Psoas muscle (tissue), 8 donors: ENCODE measurements around the gene REELD1. TPM values are rescaled to one million over a fixed set of nuclear protein-coding genes. Genes with fewer than 3 reads are reported as not detected.

ENCODE experiments used
- ATAC-seq, 4 donors: fragments of 200-7000 bp; cut with Tn5 transposase; one replicate each; pipeline ENCODE4 v1.9.1; 2020; ENCODE audit warnings: moderate library complexity in 3 of 4, mild to moderate bottlenecking in 2 of 4
- DNase-seq, 2 donors: peaks; one replicate each; pipeline ENCODE4 v3.0.0-alpha.2; 2020
- H3K27ac ChIP-seq: fragments of 200-600 bp; one replicate; pipeline ENCODE4 v1.8.0; 2022
- H3K27me3 ChIP-seq, 3 donors: fragments of 200-600 bp in 1 of 3; one replicate each; pipeline versions ENCODE4 v1.6.1 to v1.8.0; 2013 to 2022; ENCODE audit warnings: low read length in 2 of 3, mild to moderate bottlenecking in 2 of 3, moderate library complexity in 1 of 3; ENCODE audit not compliant: insufficient read depth in 3 of 3
- H3K36me3 ChIP-seq, 2 donors: fragments of 200-600 bp in 1 of 2; one replicate each; pipeline versions ENCODE4 v1.6.1 to v1.8.0; 2013 to 2022; ENCODE audit warnings: low read depth in 1 of 2, mild to moderate bottlenecking in 1 of 2, moderate library complexity in 1 of 2; ENCODE audit not compliant: insufficient read depth in 1 of 2
- H3K4me1 ChIP-seq: fragments of 200-600 bp; one replicate; pipeline ENCODE4 v1.8.0; 2022
- H3K4me3 ChIP-seq: fragments of 200-600 bp; one replicate; pipeline ENCODE4 v1.8.0; 2022; ENCODE audit warnings: mild to moderate bottlenecking
- H3K9me3 ChIP-seq: fragments of 200-600 bp; one replicate; pipeline ENCODE4 v1.8.0; 2022
- WGBS, 3 donors: extraction: QIAGEN DNeasy Blood & Tissue Kit; methylation state at CpG; one replicate each; pipeline versions ENCODE4 v1.1.6 to v1.1.7; 2013; 5-methylcytosine and 5-hydroxymethylcytosine counted together
- intact Hi-C, 2 donors: fragments of 100-400 bp; cut with DNase I; formaldehyde crosslinking; loops; one replicate each; pipeline versions ENCODE4 v1.11.0 to v1.14.2; 2022
- polyA plus RNA-seq, 3 donors: library from polyadenylated mRNA; stranded (reverse); fragments of 200-250 nt; gene quantifications; one replicate each; pipeline ENCODE4 v1.2.3, GENCODE V29; 2013
- total RNA-seq, 4 donors: library from RNA; stranded (reverse); fragmentation: NEBNext Ultra II Directional in 2 of 4; extraction: Animal tissue kit (Norgen Biotek cat#: 25700) in 2 of 4; gene quantifications; one replicate each; pipeline versions ENCODE4 v1.2.1 to v1.2.4, GENCODE V29; 2021 to 2023
- TF ChIP-seq, protein P1 (sequence below): fragments of 200-600 bp; IDR thresholded peaks from one replicate; pipeline ENCODE4 v1.8.0; 2022; ENCODE audit warnings: antibody characterized with exemption
- donor health status: healthy with polysubstance abuse.
- donor health status: DM: no; HTN: no; CAD: no; lungs with moderate emphysema.
- donor health status: Bipolar disorder and iron deficiency.
- donor health status: healthy.
- donor health status: DM: yes; HTN: yes; CAD: no.
- donor health status: DM: no; HTN: no; CAD: no.
- donor health status: DM: no; HTN: no; CAD: no.
- donor health status: DM: yes; HTN: yes; CAD: no.

The REELD1 gene
- total and polyA plus RNA-seq, 7 donors, result 0.03 to 0.46 (median 0.10) TPM; not detected in 4

DNA sequence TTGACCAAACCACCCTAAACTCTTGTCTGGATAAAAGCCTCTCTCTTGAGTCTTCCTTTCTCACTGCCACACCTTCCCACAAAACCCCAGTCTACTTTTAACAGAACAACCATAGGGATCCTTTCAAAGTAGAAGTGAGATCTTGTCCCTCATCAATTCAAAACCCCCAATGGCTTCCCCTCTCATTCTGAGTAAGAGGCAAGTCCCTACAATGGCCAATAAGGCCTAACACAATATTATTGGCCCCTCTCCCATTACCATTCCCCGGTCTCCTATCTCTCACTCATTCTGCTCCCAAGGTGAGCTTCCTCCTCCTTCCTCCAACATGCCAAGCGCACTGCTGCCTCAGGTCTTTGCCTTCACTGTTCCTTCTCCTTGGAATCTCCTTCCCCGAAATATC lies 57.1 kb downstream of the REELD1 start:
- Histone ChIP-seq H3K9me3 (no peaks in the 10 kb centered on the region), H3K27me3 (no peaks in the 10 kb centered on the region), H3K36me3 (no peaks in the 10 kb centered on the region), H3K4me1 (no peaks in the 10 kb centered on the region), H3K27ac (no peak overlapping the region), H3K4me3 (no peak overlapping the region)
- no peak for ATAC-seq
- TF ChIP-seq, protein P1, sequence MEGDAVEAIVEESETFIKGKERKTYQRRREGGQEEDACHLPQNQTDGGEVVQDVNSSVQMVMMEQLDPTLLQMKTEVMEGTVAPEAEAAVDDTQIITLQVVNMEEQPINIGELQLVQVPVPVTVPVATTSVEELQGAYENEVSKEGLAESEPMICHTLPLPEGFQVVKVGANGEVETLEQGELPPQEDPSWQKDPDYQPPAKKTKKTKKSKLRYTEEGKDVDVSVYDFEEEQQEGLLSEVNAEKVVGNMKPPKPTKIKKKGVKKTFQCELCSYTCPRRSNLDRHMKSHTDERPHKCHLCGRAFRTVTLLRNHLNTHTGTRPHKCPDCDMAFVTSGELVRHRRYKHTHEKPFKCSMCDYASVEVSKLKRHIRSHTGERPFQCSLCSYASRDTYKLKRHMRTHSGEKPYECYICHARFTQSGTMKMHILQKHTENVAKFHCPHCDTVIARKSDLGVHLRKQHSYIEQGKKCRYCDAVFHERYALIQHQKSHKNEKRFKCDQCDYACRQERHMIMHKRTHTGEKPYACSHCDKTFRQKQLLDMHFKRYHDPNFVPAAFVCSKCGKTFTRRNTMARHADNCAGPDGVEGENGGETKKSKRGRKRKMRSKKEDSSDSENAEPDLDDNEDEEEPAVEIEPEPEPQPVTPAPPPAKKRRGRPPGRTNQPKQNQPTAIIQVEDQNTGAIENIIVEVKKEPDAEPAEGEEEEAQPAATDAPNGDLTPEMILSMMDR, result no peak
- 94 to 100% (median 99%) methylated on average over 3 of the region's 3 CpGs for WGBS, 3 donors
- intact Hi-C loops, result no loop called here
- no peak for DNase-seq

DNA sequence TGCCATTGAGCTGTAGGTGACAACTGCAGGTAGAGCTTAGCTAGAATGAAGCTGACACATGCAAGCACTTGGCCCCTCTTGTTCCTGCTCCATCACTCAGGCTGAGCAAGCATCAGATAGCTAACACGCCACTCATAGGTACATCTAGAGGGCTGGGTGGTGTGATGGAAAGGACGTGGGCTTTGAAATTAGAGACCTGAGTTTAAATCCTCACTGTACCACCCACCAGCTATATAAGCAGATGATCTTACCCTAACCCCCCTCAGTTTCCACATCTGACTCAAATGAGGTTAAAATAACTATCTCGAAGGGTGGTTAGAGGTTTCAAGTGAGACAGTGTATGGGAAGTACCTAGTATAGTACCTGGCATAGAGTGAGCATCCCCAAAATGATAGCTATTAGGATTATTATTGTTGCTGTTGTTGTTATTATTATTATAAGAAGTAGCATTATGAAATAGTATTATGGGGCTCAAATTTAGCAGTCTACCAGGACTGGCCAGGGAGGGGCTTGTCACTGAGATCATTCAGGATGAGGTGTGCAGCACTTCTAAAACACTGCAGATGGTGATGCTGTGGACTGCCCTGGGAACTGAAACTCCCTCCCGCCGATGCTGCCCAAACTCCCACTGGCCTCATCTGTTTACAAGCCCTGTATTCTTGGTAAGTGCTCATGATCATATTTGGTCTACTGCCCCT lies 59.0 kb downstream of the REELD1 start:
- Histone ChIP-seq H3K4me1 (no peaks in the 10 kb centered on the region), H3K9me3 (no peaks in the 10 kb centered on the region), H3K36me3 (no peaks in the 10 kb centered on the region), H3K27me3 (no peaks in the 10 kb centered on the region), H3K27ac (no peak overlapping the region), H3K4me3 (no peak overlapping the region)
- no peak for DNase-seq
- 91 to 95% (median 92%) methylated on average over 5 of the region's 5 CpGs for WGBS, 3 donors
- no peak for ATAC-seq
- intact Hi-C loops, result no loop called here
- TF ChIP-seq, protein P1, result no peak

DNA sequence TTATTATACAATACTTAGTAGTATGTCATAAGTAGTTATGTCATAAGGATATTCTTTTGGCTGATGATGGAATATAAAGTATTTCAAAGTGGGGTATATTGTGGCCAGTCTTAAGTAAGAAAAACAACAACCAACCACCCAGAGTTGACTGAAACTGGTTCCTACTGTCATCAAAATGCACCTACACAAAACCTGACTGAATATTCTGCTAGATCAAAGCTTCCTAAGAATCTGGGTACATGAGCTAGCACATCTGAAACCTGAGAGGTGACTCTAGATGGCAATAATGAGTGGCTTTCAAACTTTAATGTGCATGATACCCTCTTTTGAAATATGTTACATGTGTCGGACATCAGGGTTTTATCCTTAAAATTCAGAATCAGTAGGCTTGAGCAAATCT lies 60.4 kb downstream of the REELD1 start:
- no peak for DNase-seq
- WGBS, 3 donors, result 96 to 100% (median 100%) methylated on average over 1 of the region's 1 CpG
- intact Hi-C loops, result no loop called here

DNA sequence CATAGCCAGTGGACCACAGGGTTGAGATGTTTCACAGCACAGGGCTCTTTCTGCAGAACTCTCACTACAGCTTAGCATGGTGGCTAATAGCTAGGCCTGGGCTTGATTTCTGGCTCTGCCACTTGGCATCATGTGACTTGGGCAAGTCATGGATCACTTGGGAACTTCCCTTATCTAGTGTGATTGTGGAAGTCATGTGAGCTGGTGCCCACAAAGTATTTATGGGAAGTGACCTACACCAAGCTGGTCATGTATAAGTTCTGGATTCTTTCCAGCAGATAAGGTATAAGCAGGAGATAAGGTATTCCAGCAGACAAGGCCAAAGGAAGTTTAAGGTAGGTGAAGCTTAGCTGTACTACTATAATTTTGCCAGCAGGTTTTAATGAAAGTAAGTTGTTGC lies 61.0 kb downstream of the REELD1 start:
- TF ChIP-seq, protein P1, result no peak
- H3K4me3 ChIP-seq, result no peak overlapping the region
- no peaks in the 10 kb centered on the region for H3K4me1 ChIP-seq
- no peak for DNase-seq
- no peak for ATAC-seq
- H3K36me3 ChIP-seq, result no peaks in the 10 kb centered on the region
- no peaks in the 10 kb centered on the region for H3K27me3 ChIP-seq
- H3K9me3 ChIP-seq, result no peaks in the 10 kb centered on the region
- H3K27ac ChIP-seq, result no peak overlapping the region
- intact Hi-C loops, result no loop called here

More for the DNA sequence above, 60.4 kb downstream of the REELD1 start:
- no peak for ATAC-seq
- no peaks in the 10 kb centered on the region for H3K36me3 ChIP-seq
- no peaks in the 10 kb centered on the region for H3K4me1 ChIP-seq
- no peak overlapping the region for H3K4me3 ChIP-seq
- no peaks in the 10 kb centered on the region for H3K9me3 ChIP-seq
- H3K27ac ChIP-seq, result no peak overlapping the region
- H3K27me3 ChIP-seq, result no peaks in the 10 kb centered on the region
- TF ChIP-seq, protein P1, result no peak

DNA sequence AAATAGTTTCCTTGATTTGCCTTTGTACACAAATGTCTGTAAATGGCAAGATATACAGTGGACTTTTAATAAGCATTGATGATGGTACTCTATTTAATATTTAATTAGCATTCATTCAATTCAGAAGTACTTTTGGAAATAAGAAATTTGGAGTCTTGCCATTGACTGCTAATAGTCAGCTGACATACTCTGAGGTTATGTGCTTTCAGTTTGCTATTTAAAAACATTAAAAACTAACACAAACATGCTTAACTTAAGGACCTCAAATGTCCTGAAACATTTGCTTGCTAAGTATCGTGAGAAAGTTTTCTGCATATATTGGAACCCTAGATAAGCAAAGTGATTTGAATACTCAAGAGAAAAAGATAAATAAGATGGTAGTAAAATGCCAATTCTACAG lies 64.6 kb downstream of the REELD1 start:
- H3K4me1 ChIP-seq, result peaks cover 5% of the 10 kb centered on the region
- no peak overlapping the region for H3K27ac ChIP-seq
- no peaks in the 10 kb centered on the region for H3K36me3 ChIP-seq
- DNase-seq (no peak), ATAC-seq (no peak)
- H3K4me3 ChIP-seq, result no peak overlapping the region
- TF ChIP-seq, protein P1, result no peak
- H3K9me3 ChIP-seq, result no peaks in the 10 kb centered on the region
- WGBS, 3 donors, result 79 to 87% (median 87%) methylated on average over 1 of the region's 1 CpG
- H3K27me3 ChIP-seq, result no peaks in the 10 kb centered on the region
- intact Hi-C loops, result no loop called here
